Prostate gland (tissue), 2 donors: ENCODE results near the gene SERPINI2. TPM values are rescaled to one million over a fixed set of nuclear protein-coding genes. Genes with fewer than 3 reads are reported as not detected.

Experiments used
- DNase-seq: peaks from one replicate; pipeline ENCODE4 v3.0.0-alpha.2; 2019; ENCODE audit warnings: low spot score
- H3K27ac ChIP-seq, 2 donors: fragments of 200-600 bp; sonication (generic); 2 replicates each; pipeline ENCODE4 v1.5.1; 2017 to 2019
- H3K27me3 ChIP-seq: fragments of 200-600 bp; sonication (generic); replicated peaks from 2 replicates; pipeline ENCODE4 v1.5.1; 2019; ENCODE audit not compliant: insufficient read depth
- H3K36me3 ChIP-seq, 2 donors: fragments of 200-600 bp; sonication (generic); 1 replicate in 1 of 2; 2 replicates in 1 of 2; pipeline versions ENCODE4 v1.5.1 to v1.8.1; 2017 to 2019
- H3K4me1 ChIP-seq: fragments of 200-600 bp; sonication (generic); replicated peaks from 2 replicates; pipeline ENCODE4 v1.5.1; 2019
- H3K4me3 ChIP-seq, 2 donors: fragments of 200-600 bp; sonication (generic); 2 replicates each; pipeline ENCODE4 v1.5.1; 2017 to 2019
- H3K9me3 ChIP-seq: fragments of 200-600 bp; sonication (generic); 2 replicates; pipeline ENCODE4 v1.5.1; 2017
- POLR2A ChIP-seq: fragments of 450-650 bp; IDR thresholded peaks from one replicate; pipeline ENCODE4 v1.6.1; 2016; ENCODE audit warnings: antibody characterized with exemption, mild to moderate bottlenecking
- POLR2AphosphoS5 ChIP-seq: sonication (generic); formaldehyde crosslinking; IDR thresholded peaks from one replicate; pipeline ENCODE4 v1.6.1; 2017; ENCODE audit warnings: antibody characterized with exemption
- WGBS: methylation state at CpG from one replicate; pipeline ENCODE4 v1.1.5; 2018; 5-methylcytosine and 5-hydroxymethylcytosine counted together
- intact Hi-C: fragments of 100-400 bp; cut with DNase I; formaldehyde crosslinking; loops from one replicate; pipeline ENCODE4 v1.14.2; 2022
- total RNA-seq, 2 donors: library from RNA; depleted of rRNA; stranded (reverse); fragments of >200 nt; gene quantifications; one replicate each; pipeline ENCODE4 v1.1.0, GENCODE V29; 2016
- TF ChIP-seq, protein P1 (sequence below), 4 experiments: fragments of 200-600 bp in 2 of 4; fragments of 450-650 bp in 2 of 4; sonication (generic) in 2 of 4; IDR thresholded peaks; 1 replicate in 3 of 4; 2 replicates in 1 of 4; pipeline ENCODE4 v1.5.1; 2016 to 2019; ENCODE audit warnings: antibody characterized with exemption in 4 of 4, mild to moderate bottlenecking in 2 of 4, moderate library complexity in 2 of 4

Gene SERPINI2
- total RNA-seq, 2 donors from 2014 or later: 3.1 TPM; not detected in 1

DNA sequence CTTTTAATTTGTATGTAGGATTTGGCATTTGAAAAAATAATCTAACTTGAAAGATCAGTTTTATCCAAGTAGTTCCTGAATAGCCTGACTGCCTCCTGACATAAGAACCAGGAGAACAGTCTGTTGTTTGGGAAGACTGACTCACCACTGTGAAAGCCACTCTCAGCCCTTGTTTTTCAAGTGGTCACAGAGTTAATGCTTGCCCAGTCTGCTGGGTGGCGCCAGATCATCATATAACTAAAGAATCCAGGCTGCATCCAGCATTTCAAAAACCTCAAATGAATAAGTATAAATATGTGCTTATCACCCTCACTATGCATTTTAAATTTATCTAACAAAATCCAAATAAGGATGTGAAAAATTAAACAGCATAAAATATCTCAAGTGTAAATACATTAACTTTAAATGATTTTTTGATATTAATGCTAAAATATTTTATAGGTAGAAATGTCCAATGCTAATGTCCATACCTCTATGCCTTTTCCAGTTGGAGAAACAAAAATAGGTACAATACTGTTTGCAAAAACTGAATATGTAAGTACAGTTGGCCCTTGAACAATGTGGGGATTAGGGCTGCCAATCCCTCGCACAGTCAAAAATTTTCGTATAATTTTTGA lies 66.9 kb downstream of the SERPINI2 start:
- Histone ChIP-seq H3K9me3 (no peaks in the 10 kb centered on the region), H3K36me3 (no peaks in the 10 kb centered on the region), H3K27me3 (no peaks in the 10 kb centered on the region), H3K4me1 (no peaks in the 10 kb centered on the region), H3K4me3 (no peak overlapping the region), H3K27ac (no peak overlapping the region)
- intact Hi-C loops: no loop called here
- TF ChIP-seq POLR2A: no peak
- TF ChIP-seq, protein P1, sequence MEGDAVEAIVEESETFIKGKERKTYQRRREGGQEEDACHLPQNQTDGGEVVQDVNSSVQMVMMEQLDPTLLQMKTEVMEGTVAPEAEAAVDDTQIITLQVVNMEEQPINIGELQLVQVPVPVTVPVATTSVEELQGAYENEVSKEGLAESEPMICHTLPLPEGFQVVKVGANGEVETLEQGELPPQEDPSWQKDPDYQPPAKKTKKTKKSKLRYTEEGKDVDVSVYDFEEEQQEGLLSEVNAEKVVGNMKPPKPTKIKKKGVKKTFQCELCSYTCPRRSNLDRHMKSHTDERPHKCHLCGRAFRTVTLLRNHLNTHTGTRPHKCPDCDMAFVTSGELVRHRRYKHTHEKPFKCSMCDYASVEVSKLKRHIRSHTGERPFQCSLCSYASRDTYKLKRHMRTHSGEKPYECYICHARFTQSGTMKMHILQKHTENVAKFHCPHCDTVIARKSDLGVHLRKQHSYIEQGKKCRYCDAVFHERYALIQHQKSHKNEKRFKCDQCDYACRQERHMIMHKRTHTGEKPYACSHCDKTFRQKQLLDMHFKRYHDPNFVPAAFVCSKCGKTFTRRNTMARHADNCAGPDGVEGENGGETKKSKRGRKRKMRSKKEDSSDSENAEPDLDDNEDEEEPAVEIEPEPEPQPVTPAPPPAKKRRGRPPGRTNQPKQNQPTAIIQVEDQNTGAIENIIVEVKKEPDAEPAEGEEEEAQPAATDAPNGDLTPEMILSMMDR (IDR thresholded peaks at IDR 0.05): peak in 2 of 4 experiments; percentile 20 to 47
- no peak for TF ChIP-seq POLR2AphosphoS5
- DNase-seq: peak; percentile 24
- 66% methylated on average over 3 of the region's 3 CpGs for WGBS

- Histone ChIP-seq H3K9me3 (no peaks in the 10 kb centered on the region), H3K36me3 (no peaks in the 10 kb centered on the region), H3K27ac (no peak overlapping the region), H3K27me3 (no peaks in the 10 kb centered on the region), H3K4me1 (no peaks in the 10 kb centered on the region), H3K4me3 (no peak overlapping the region)
- peak; percentile 40 for DNase-seq
- TF ChIP-seq, protein P1 (IDR thresholded peaks at IDR 0.05): no peak
- TF ChIP-seq POLR2A (no peak), POLR2AphosphoS5 (no peak)
- 17% methylated on average over 1 of the region's 1 CpG for WGBS
- intact Hi-C loops: no loop called here
These were observed 76.0 kb downstream of the SERPINI2 start for GRCh38 chr3:167397826-167398225.

DNA sequence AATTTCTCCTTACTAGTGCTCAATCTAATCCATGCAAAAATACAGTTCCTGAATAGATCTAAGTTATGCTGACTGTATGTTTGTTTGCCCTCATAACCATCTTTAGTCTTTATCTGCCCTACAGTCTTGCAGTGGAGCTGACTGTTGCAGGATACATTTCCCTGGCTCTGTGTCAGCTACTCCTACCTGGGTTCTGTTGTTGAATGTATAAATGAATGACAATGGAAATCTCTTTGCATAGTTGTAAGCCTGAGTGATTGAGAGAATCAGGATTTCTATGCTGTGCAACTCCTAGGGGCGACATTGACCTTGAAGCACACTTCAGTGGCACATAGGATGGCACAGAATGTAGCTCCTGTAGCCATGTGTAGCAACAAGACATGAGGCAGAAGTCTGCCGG lies 77.8 kb downstream of the SERPINI2 start:
- DNase-seq: no peak
- Histone ChIP-seq H3K9me3 (no peaks in the 10 kb centered on the region), H3K4me3 (no peak overlapping the region), H3K36me3 (no peaks in the 10 kb centered on the region), H3K4me1 (no peaks in the 10 kb centered on the region), H3K27me3 (no peaks in the 10 kb centered on the region), H3K27ac (no peak overlapping the region)
- TF ChIP-seq, protein P1 (IDR thresholded peaks at IDR 0.05): no peak
- no peak for TF ChIP-seq POLR2AphosphoS5
- TF ChIP-seq POLR2A: no peak
- intact Hi-C loops: no loop called here
- 93% methylated on average over 2 of the region's 2 CpGs for WGBS

GRCh38 chr3:167394003-167394402 lies 79.8 kb downstream of the SERPINI2 start:
- H3K27ac ChIP-seq: no peak overlapping the region
- TF ChIP-seq POLR2AphosphoS5 (no peak), POLR2A (no peak)
- TF ChIP-seq, protein P1 (IDR thresholded peaks at IDR 0.05): no peak
- no peaks in the 10 kb centered on the region for H3K27me3 ChIP-seq
- intact Hi-C loops: no loop called here
- no peaks in the 10 kb centered on the region for H3K4me1 ChIP-seq
- no peaks in the 10 kb centered on the region for H3K9me3 ChIP-seq
- DNase-seq: no peak
- no peaks in the 10 kb centered on the region for H3K36me3 ChIP-seq
- H3K4me3 ChIP-seq: no peak overlapping the region
- WGBS: 37% methylated on average over 2 of the region's 2 CpGs

Other genes with a start within 250 kb of the SERPINI2 start
- 1 to 10 TPM in 1 of 2 donors, not detected in 1; 3.0 TPM for gene ZBBX, start 93.7 kb downstream of the SERPINI2 start, total RNA-seq
- gene WDR49, start 179.9 kb upstream of the SERPINI2 start, total RNA-seq: 1 to 10 TPM in 1 of 2 donors, under 1 TPM in 1; 0.45 to 1.5 TPM